ENCODE data around the gene ARPC2.
"Not testable (repeated sequence)": the region's sequence is repeated elsewhere in the genome, so short reads cannot be mapped to it uniquely, and the experiment has no call there.

Gene ARPC2
- total RNA-seq = 324 to 356 (median 335) reads per million in 4 donors

DNA sequence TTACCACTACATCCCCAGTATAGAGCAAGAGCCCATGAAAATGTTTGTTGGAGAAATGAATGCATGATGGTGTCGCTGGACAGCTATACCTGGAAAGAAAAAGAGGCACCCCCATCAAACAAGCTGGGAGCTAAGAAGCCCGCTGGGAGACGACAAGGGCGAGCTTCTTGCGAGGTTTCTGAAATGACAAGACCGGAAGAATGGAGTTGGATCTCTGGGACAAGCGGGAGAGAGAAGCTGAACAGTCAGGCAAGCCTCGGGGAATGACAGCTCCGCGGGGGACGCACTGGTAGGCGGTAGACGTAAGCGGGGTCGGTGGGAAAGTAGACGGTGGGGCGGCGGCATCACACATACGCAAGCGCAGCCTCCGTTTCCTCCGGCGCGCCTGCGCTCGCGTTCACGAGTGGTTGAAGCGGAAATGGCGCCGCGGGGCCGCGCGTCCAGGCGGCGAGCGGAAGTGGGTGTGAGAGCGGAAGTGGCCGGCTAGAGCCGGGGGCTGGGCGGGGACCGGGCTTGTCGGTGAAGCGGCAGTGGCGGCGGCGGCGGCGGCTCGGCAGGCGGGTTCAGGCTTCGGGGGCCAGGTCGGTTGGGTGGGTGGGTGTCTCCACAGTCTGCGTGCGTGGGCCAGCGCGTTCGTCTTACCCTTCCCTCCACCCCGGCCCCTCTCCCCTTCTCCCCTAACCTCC lies at the start of gene ARPC2:
Gene ARPC2 (plus strand): TSS at position 516 of the 686 bp plus-strand sequence. CDS start 282 bp downstream, outside the sequence.
- DNase-seq = peak; percentile 86 to 97 (median 91)

DNA sequence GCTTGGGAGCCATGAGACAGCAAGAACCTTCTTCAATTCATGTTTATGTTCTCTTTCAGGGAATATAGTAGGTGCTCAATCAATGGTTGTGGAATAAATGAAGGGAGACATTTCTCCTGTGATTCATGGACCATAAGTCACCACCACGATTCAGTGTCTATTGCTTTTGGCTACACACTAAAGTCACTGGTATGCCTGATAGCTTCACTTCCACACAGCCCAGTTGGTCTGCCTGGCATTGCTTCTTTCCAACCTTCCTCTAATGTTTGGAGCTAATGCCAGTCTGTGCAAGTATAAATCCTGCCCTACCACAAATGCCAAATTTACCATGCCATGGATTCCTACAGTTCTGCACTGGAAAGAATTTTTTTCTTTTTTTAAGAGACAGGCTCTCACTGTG lies 49.0 kb upstream of the ARPC2 start:
- DNase-seq = no peak

- peak; percentile 35 to 61 (median 37) for DNase-seq
Measured at GRCh38 chr2:218168635-218169462, 48.1 kb upstream of the ARPC2 start.

- DNase-seq = no peak
Measured at GRCh38 chr2:218169757-218170546, 47.0 kb upstream of the ARPC2 start.

DNA sequence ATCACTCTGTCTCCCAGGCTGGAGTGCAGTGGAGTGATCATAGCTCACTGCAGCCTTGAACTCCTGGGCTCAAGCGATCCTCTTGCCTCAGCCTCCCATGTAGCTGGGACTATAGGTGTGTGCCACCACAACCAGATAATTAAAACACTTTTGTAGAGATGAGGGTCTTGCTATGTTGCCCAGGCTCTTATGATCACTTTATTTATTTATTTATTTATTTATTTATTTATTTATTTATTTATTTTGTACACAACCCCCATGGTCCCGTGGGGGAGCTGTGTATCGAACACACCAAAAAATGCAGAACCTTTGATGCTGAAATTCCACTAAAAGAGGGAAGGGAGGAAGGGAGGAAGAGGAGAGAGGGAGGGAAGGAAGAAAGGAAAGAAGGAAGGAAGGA lies 45.2 kb upstream of the ARPC2 start:
- not testable (repeated sequence) for DNase-seq

DNA sequence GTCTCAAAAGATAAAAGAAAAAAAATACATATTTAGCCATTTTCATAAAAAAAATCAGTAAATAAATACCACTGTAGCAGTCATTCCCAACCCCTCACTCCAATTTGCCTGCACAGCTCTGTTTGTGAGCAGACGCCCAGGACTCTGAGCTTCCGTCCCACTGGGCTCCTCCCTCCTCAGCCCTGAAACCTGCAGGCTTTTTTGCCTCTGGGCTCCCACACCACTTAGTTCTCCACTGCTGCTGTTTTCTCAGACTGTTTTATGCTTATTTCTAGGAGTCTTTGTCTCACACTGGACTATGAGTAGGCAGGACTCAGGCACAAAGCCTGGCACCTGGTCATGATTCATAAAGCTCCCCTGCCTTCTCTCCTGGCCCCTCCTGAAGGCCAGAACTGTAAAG lies 44.1 kb upstream of the ARPC2 start:
- no peak for DNase-seq

- DNase-seq = no peak
Measured at GRCh38 chr2:218179782-218180181, 37.2 kb upstream of the ARPC2 start.

DNA sequence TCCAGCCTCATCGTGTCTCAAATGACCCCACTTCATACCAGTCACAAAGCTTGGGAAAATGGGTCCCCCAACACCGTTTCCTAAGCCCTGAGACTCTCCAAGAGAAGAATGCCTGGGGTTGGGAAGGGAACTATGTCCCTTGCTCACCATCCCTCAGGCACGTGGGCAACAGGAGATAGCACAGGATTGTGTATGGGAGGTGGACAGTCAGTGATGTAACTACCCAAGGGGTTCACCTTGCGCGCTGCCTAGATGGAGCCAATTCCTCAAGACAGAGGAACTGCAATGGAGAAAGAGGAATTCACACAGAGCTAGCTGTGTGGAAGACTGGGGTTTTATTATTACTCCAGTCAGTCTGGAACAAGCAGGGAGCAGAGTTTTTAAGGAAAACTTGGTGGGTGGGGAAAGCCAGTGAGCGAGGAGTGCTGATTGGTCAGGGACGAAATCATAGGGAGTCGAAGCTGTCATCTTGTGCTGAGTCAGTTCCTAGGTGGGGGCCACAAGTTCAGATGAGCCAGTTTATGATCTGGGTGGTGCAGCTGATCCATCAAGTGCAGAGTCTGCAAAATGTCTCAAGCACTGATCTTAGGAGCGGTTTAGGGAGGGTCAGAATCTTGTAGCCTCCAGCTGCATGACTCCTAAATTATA lies 36.4 kb upstream of the ARPC2 start:
- DNase-seq = no peak

GRCh38 chr2:218184331-218184730 lies 32.7 kb upstream of the ARPC2 start:
- no peak for DNase-seq

DNA sequence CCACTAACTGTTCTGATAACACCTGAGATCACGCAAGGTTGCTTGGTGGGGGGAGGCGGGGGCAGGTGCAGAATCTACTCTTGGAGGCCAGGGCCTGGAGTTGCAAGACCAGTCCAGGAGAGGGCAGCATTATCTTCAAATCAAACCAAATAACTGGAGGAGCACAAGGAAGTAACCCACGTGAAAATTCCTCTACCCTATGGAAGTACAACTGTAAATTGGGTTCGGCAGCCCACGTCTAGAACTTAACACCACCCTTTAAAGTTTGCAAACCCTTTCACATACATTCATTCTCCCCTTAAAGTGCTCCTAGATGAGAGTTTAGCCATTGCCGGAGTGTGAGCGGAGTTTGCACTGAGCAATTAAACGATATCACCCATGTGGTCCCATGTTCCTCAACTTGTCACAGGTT lies 30.6 kb upstream of the ARPC2 start:
- peak; percentile 23 to 68 (median 54) for DNase-seq

GRCh38 chr2:218186876-218187275 lies 30.1 kb upstream of the ARPC2 start:
- DNase-seq = no peak

GRCh38 chr2:218187296-218188015 lies 29.5 kb upstream of the ARPC2 start:
- DNase-seq = no peak

GRCh38 chr2:218188528-218188927 lies 28.5 kb upstream of the ARPC2 start:
- no peak for DNase-seq

- DNase-seq = no peak
Measured at GRCh38 chr2:218192902-218193430, 24.0 kb upstream of the ARPC2 start.

- no peak for DNase-seq
Measured at GRCh38 chr2:218193701-218194100, 23.3 kb upstream of the ARPC2 start.

GRCh38 chr2:218194880-218195279 lies 22.1 kb upstream of the ARPC2 start:
- no peak for DNase-seq

GRCh38 chr2:218196974-218197373 lies 20.0 kb upstream of the ARPC2 start:
- DNase-seq = no peak

- no peak for DNase-seq
Measured at GRCh38 chr2:218202266-218202665, 14.7 kb upstream of the ARPC2 start.

GRCh38 chr2:218209078-218209477 lies 7.9 kb upstream of the ARPC2 start:
- DNase-seq = no peak

GRCh38 chr2:218214116-218214515 lies 2.9 kb upstream of the ARPC2 start:
- DNase-seq = no peak

GRCh38 chr2:218216336-218216673 lies 684 bp upstream of the ARPC2 start:
- DNase-seq = no peak

Data from T-helper 1 cell (primary cell).